Posterior cingulate gyrus (tissue), 11 donors: Measurements from ENCODE around the gene CES3.
"Not testable (repeated sequence)": the region's sequence is repeated elsewhere in the genome, so short reads cannot be mapped to it uniquely, and the experiment has no call there.

Source experiments
- DNase-seq, 10 donors: peaks; one replicate each; pipeline versions ENCODE4 v3.0.0 to v3.0.0-alpha.2; 2020 to 2021; ENCODE audit warnings: mixed read lengths in 3 of 10
- intact Hi-C: fragments of 100-400 bp; cut with DNase I; formaldehyde crosslinking; loops from one replicate; pipeline ENCODE4 v1.15.1; 2023

The CES3 gene

GRCh38 chr16:66944054-66944441 lies 17.0 kb upstream of the CES3 start:
- DNase-seq, result no peak
- intact Hi-C loops, result no loop called here

GRCh38 chr16:66944971-66945370 lies 16.1 kb upstream of the CES3 start:
- intact Hi-C loops, result not testable (repeated sequence)
- peak in 2 of 10 donors; percentile 58 to 64 for DNase-seq

DNA sequence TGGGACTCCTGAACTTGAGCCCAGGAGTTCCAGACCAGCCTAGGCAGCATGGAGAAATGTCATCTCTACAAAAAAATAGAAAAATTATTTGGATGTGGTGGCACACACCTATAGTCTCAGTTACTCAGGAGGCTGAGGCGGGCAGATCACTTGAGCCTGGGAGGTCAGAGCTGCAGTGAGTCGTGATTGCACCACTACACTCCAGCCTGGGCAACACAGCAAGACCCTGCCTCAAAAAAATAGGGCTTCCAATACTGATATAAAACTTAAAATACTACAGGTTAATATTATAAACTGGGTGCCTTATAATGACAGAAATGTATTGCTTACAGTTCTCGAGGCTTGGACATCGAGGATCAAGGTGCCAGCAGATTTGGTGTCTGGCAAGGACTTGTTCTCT lies 15.1 kb upstream of the CES3 start:
- intact Hi-C loops, result no loop called here
- peak in 2 of 10 donors; percentile 8 to 47 for DNase-seq

GRCh38 chr16:66946541-66946940 lies 14.5 kb upstream of the CES3 start:
- intact Hi-C loops, result no loop called here

DNA sequence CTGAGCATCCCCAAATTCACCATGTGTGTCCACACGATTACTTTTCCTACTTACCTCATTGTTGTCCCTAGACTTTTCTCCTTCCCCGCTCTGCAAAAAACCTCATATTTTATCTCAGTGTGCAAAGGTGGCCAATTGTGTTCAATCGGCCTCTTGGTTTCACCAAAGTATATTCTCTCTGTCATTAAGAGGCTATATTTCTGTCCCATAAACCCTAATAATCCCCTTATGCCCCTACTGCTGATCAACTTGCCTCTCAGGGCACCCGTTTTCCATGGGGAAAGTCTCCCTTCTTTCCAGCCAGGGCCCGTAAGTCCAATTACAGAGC lies 14.1 kb upstream of the CES3 start:
- intact Hi-C loops, result no loop called here
- DNase-seq, result no peak

More at GRCh38 chr16:66946541-66946940, 14.5 kb upstream of the CES3 start:
- peak in 2 of 10 donors; percentile 51 to 72 for DNase-seq

DNA sequence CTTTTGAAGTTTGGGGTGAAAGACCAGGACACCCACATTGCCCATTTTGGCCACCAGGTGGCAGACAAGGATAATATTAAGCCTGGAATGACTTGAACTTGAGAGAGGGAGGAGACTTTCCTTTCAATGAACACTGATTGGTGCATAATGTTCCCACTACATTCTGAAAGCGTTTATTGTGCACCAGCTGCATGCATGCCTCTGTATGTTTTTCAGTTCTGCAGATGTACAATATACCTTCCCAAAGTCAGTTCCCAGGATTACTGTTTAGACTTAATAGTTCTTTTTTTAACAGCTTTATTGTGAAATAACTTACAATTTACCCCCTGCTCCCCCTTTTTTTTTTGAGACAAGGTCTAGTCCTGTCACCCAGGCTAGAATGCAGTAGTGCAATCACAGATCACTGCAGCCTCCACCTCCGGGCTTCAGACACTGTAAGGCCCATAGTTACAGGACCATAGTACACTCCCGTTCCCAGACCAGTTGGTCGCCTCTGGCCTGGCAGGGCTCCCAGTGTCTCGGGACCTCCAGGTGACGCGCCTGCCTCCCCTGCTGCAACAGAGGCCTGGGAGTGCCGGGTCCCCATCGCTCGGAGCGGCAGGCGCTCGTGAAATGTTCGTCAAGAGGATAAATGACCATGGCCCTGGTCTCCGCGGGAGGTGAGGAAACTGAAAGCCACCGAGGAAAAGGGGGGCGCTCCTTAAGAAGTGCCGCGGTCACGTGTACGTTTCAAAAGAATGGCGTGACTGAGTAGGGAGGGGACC lies 13.6 kb upstream of the CES3 start:
- intact Hi-C loops, result no loop called here
- DNase-seq, result peak in 9 of 10 donors; percentile 58 to 94 (median 84)

DNA sequence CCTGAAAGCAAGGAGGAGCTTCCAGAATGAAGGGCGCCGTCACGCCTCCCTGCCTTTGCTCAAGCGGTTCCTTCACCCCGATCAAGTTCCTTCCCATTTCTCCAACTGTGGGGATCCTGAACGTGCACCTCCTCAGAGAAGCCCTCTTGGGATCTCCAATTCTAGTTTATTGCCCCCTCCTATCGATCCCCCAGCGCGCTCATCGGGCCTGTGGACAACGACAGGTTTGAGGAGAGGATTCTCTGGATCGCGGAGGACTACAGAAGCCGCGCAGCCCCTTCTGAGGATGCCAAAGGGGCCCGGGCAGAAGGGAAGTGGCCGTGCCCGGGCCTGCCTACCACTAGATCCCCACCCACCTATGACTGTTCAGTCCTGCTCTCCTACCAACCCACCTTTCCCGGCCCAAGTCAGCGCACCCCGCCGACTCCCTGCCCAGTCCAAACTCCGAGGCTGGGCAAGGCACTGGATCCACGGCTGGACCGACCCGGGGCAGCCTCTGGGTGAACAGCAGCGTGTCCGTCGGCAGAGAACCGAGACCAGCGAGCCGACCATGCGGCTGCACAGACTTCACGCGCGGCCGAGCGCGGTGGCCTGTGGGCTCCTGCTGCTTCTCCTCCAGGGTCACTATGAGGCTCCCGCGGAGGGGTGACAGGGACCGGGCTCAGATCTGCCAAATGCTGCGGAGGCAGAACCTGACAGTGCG lies 12.8 kb upstream of the CES3 start:
- intact Hi-C loops, result no loop called here
- peak in 4 of 10 donors; percentile 14 to 86 (median 83) for DNase-seq

DNA sequence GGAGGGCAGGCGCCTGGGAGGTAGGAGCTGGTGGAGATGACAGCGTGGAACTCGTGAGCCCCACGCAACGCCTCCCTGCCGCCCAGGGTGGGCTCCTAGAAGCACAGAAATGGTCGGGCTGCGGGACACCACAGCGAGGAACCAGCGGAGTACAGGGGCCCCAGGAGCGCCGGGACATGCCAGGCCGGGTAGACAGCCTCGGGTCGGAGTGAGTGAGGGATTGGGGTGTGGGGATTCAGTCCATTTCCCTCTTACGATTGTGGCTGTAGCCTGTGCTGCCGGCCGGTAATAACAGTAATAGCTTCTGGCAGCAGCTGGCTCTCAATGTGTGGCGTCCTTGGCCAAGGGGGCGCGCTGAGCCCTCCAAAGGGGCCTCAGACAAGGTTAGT lies 12.2 kb upstream of the CES3 start:
- peak in 2 of 10 donors; percentile 68 to 76 for DNase-seq
- intact Hi-C loops, result no loop called here

GRCh38 chr16:66949472-66949871 lies 11.6 kb upstream of the CES3 start:
- no peak for DNase-seq
- intact Hi-C loops, result no loop called here

DNA sequence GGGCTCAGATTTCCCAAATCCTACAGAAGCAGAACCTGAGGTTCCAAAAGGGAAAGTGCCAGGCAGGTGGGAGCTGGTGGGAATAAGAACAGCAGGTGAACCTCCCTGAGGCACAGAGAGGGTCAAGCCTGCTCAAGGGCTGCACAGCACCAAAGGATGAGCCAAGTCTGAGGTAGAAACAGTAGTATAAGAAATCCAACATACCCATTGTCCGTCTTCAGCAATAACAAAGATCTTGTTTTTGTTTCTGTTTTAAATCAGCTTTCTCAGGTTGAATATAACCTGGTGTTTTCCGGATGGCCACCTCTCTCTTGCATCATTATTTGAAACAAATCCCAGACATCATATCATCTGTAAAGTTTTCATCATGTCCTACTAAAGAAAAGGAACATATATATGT lies 10.6 kb upstream of the CES3 start:
- intact Hi-C loops, result no loop called here
- peak in 2 of 10 donors; percentile 19 to 33 for DNase-seq

- DNase-seq, result no peak
- intact Hi-C loops, result no loop called here
These were observed 9.9 kb upstream of the CES3 start for GRCh38 chr16:66950971-66951790.

- intact Hi-C loops, result no loop called here
- peak in 1 of 10 donors; percentile 60 for DNase-seq
These were observed 8.5 kb upstream of the CES3 start for GRCh38 chr16:66952430-66953110.

DNA sequence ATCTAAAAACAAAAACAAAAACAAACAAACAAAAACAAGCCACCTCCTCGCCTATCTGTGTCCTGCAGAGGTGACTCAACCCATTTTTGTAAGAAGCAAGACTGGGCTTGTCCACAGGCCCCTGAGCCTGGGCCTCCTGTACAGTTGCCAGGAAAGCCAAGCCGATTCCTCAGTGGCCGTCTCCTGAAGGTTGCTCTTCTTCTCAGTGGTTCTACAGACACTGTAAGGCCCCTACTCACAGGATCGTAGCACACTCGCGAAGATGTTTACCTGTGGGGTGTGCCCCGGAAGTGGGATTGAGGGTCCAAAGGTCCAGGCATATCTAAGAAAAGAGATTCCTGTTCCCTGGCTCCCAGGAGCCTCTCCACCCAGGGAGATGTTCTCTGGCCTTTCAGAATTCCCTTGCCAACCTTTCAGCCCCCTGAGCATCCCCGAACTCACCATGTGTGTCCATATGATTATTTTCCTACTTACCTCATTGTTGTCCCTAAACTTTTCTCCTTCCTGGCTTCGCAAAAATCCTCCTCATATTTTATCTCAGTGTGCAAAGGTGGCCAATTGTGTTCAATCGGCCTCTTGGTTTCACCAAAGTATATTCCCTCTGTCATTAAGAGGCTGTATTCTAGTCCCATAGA lies 7.5 kb upstream of the CES3 start:
- peak in 2 of 10 donors; percentile 22 to 31 for DNase-seq
- intact Hi-C loops, result loop anchor here (2.0 kb wide), 1 partner anchor 201 kb away; no protein-coding TSS in a partner anchor

GRCh38 chr16:66954097-66954659 lies 6.9 kb upstream of the CES3 start:
- intact Hi-C loops, result loop anchor here (2.0 kb wide), 1 partner anchor 201 kb away; no protein-coding TSS in a partner anchor
- peak; percentile 60 to 96 (median 82) for DNase-seq

DNA sequence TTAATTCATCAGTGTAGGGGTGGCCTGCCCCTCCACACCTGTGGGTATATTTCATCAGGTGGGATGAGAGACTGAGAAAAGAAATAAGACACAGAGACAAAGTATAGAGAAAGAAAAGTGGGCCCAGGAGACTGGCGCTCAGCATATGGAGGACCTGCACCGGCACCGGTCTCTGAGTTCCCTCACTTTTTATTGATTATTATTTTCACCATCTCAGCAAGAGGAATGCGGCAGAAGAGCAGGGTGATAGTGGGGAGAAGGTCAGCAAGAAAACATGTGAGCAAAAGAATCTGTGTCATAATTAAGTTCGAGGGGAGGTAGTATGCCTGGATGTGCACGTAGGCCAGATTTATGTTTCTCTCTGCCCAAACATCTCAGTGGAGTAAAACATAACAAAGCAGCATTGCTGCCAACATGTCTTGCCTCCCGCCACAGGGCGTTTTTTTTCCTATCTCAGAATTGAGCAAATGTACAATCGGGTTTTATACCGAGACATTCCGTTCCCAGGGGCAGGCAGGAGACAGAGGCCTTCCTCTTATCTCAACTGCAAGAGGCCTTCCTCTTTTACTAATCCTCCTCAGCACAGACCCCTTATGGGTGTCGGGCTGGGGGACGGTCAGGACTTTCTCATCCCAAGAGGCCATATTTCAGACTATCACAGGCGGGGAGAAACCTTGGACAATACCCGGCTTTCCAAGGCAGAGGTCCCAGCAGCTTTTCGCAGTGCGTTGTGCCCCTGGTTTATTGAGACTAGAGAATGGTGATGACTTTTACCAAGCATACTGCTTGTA lies 5.5 kb upstream of the CES3 start:
- DNase-seq, result peak in 2 of 10 donors; percentile 9 to 51
- intact Hi-C loops, result loop anchor here (2.0 kb wide), 1 partner anchor 199 kb away; no protein-coding TSS in a partner anchor

- DNase-seq, intact Hi-C loops: not testable (repeated sequence)
These were observed 5.0 kb upstream of the CES3 start for GRCh38 chr16:66956154-66956457.

DNA sequence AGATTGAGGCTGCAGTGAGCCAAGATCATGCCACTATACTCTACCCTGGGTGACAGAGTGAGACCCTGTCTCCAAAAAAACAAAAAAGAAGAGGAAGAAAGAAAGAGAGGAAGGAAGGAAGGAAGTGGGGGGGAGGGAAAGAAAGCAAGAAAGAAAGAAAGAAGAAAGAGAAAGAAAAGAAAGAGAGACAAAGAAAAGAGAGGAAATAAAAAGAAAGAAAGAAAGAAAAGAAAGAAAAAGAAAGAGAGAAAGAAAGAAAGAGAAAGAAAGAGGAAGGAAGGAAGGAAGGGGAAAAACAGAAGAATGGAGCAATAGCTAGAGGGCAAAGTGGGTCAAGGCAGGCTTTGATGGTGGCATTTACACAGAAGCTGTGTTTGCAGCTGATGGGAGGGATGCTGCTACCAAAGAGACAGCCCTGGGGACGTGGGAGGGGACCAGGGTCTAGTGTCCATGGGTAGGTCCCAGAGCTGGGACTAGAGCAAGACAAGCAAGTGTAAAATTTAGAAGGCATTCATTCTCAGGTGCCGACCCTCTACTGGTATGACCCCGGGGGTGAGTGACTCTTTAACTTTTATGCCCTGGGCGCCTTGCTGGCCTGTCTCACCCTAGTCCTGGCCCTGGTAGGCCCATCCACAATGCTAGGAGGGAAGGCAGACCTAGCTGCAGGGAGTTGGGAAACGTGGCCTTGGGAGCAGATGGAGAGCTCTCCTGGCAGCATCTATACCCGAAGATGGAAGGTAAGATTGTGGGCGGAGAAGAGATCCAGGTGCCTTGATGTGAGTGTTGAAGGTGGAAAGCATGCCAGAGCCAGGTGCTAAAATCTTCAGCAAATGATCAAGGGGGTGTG lies 2.0 kb upstream of the CES3 start:
- peak in 1 of 10 donors; percentile 52 for DNase-seq
- intact Hi-C loops, result no loop called here

GRCh38 chr16:66959704-66960161 lies 1.3 kb upstream of the CES3 start:
- DNase-seq, result peak in 8 of 10 donors; percentile 48 to 91 (median 70)

More at GRCh38 chr16:66959704-66960161, 1.3 kb upstream of the CES3 start:
- intact Hi-C loops, result no loop called here
